Measurements from ENCODE around the gene CSTB.
A peak's percentile ranks its signal among the peaks of the same experiment; 100 is the strongest.

CSTB gene

GRCh38 chr21:43771698-43772424 is 4.2 kb downstream of the CSTB start:
- Histone ChIP-seq H3K9ac (ENCODE audit: low read depth, low read length) (no peak overlapping the region), H3K36me3 (ENCODE audit: insufficient read depth, low read length) (peaks cover 5% of the 10 kb centered on the region), H3K9me3 (ENCODE audit: control insufficient read depth, insufficient read depth, low read length) (no peaks in the 10 kb centered on the region), H3K4me1 (ENCODE audit: insufficient read depth, low read length) (peaks cover 32% of the 10 kb centered on the region)

GRCh38 chr21:43771199-43771675 is 4.9 kb downstream of the CSTB start:
- Histone ChIP-seq H3K9ac (ENCODE audit: low read depth, low read length) (no peak overlapping the region), H3K4me1 (ENCODE audit: insufficient read depth, low read length) (peaks cover 32% of the 10 kb centered on the region), H3K9me3 (ENCODE audit: control insufficient read depth, insufficient read depth, low read length) (no peaks in the 10 kb centered on the region), H3K36me3 (ENCODE audit: insufficient read depth, low read length) (peaks cover 5% of the 10 kb centered on the region)

GRCh38 chr21:43770066-43770655 is 5.9 kb downstream of the CSTB start:
- H3K36me3 ChIP-seq (ENCODE audit: insufficient read depth, low read length) = peaks cover 5% of the 10 kb centered on the region
- H3K4me1 ChIP-seq (ENCODE audit: insufficient read depth, low read length) = peaks cover 32% of the 10 kb centered on the region
- no peak overlapping the region for H3K9ac ChIP-seq (ENCODE audit: low read depth, low read length)
- no peaks in the 10 kb centered on the region for H3K9me3 ChIP-seq (ENCODE audit: control insufficient read depth, insufficient read depth, low read length)

GRCh38 chr21:43769325-43769958 is 6.7 kb downstream of the CSTB start:
- Histone ChIP-seq H3K9me3 (ENCODE audit: control insufficient read depth, insufficient read depth, low read length) (no peaks in the 10 kb centered on the region), H3K36me3 (ENCODE audit: insufficient read depth, low read length) (peaks cover 5% of the 10 kb centered on the region), H3K9ac (ENCODE audit: low read depth, low read length) (no peak overlapping the region), H3K4me1 (ENCODE audit: insufficient read depth, low read length) (peaks cover 32% of the 10 kb centered on the region)

- H3K9me3 ChIP-seq (ENCODE audit: control insufficient read depth, insufficient read depth, low read length) = no peaks in the 10 kb centered on the region
- H3K4me1 ChIP-seq (ENCODE audit: insufficient read depth, low read length) = peaks cover 32% of the 10 kb centered on the region
- peaks cover 5% of the 10 kb centered on the region; the same call in 1 of the 2 replicates for H3K36me3 ChIP-seq (ENCODE audit: insufficient read depth, low read length)
- no peak overlapping the region for H3K9ac ChIP-seq (ENCODE audit: low read depth, low read length)
Observed at GRCh38 chr21:43768868-43769167, 7.3 kb downstream of the CSTB start.

GRCh38 chr21:43767984-43768867 is 7.9 kb downstream of the CSTB start:
- Histone ChIP-seq H3K9ac (ENCODE audit: low read depth, low read length) (peak overlapping the region; percentile 1; the same call in 1 of the 2 replicates), H3K9me3 (ENCODE audit: control insufficient read depth, insufficient read depth, low read length) (no peaks in the 10 kb centered on the region), H3K36me3 (ENCODE audit: insufficient read depth, low read length) (peaks cover 4% of the 10 kb centered on the region; the same call in 1 of the 2 replicates), H3K4me1 (ENCODE audit: insufficient read depth, low read length) (peaks cover 32% of the 10 kb centered on the region)

- H3K9ac ChIP-seq (ENCODE audit: low read depth, low read length) = no peak overlapping the region
- H3K36me3 ChIP-seq (ENCODE audit: insufficient read depth, low read length) = peaks cover 9% of the 10 kb centered on the region; the same call in 1 of the 2 replicates
- no peaks in the 10 kb centered on the region for H3K9me3 ChIP-seq (ENCODE audit: control insufficient read depth, insufficient read depth, low read length)
- H3K4me1 ChIP-seq (ENCODE audit: insufficient read depth, low read length) = peaks cover 28% of the 10 kb centered on the region
Observed at GRCh38 chr21:43767498-43767983, 8.6 kb downstream of the CSTB start.

- Histone ChIP-seq H3K9ac (ENCODE audit: low read depth, low read length) (no peak overlapping the region), H3K4me1 (ENCODE audit: insufficient read depth, low read length) (peaks cover 21% of the 10 kb centered on the region), H3K9me3 (ENCODE audit: control insufficient read depth, insufficient read depth, low read length) (no peaks in the 10 kb centered on the region), H3K36me3 (ENCODE audit: insufficient read depth, low read length) (peaks cover 9% of the 10 kb centered on the region; the same call in 1 of the 2 replicates)
Observed at GRCh38 chr21:43766734-43767497, 9.2 kb downstream of the CSTB start.

GRCh38 chr21:43764576-43765495 is 11.3 kb downstream of the CSTB start:
- Histone ChIP-seq H3K4me1 (ENCODE audit: insufficient read depth, low read length) (peaks cover 12% of the 10 kb centered on the region; the same call in 1 of the 2 replicates), H3K9me3 (ENCODE audit: control insufficient read depth, insufficient read depth, low read length) (no peaks in the 10 kb centered on the region), H3K36me3 (ENCODE audit: insufficient read depth, low read length) (peaks cover 9% of the 10 kb centered on the region; the same call in 1 of the 2 replicates), H3K9ac (ENCODE audit: low read depth, low read length) (no peak overlapping the region)

- H3K4me1 ChIP-seq (ENCODE audit: insufficient read depth, low read length) = peaks cover 12% of the 10 kb centered on the region; the same call in 1 of the 2 replicates
- H3K9ac ChIP-seq (ENCODE audit: low read depth, low read length) = no peak overlapping the region
- H3K9me3 ChIP-seq (ENCODE audit: control insufficient read depth, insufficient read depth, low read length) = no peaks in the 10 kb centered on the region
- peaks cover 9% of the 10 kb centered on the region; the same call in 1 of the 2 replicates for H3K36me3 ChIP-seq (ENCODE audit: insufficient read depth, low read length)
Observed at GRCh38 chr21:43763901-43764523, 12.1 kb downstream of the CSTB start.

- Histone ChIP-seq H3K36me3 (ENCODE audit: insufficient read depth, low read length) (peaks cover 12% of the 10 kb centered on the region), H3K9me3 (ENCODE audit: control insufficient read depth, insufficient read depth, low read length) (no peaks in the 10 kb centered on the region), H3K9ac (ENCODE audit: low read depth, low read length) (no peak overlapping the region), H3K4me1 (ENCODE audit: insufficient read depth, low read length) (no peaks in the 10 kb centered on the region; the same call in 1 of the 2 replicates)
Observed at GRCh38 chr21:43762303-43763128, 13.6 kb downstream of the CSTB start.

- Histone ChIP-seq H3K4me1 (ENCODE audit: insufficient read depth, low read length) (no peaks in the 10 kb centered on the region; the same call in 1 of the 2 replicates), H3K9ac (ENCODE audit: low read depth, low read length) (no peak overlapping the region), H3K9me3 (ENCODE audit: control insufficient read depth, insufficient read depth, low read length) (no peaks in the 10 kb centered on the region), H3K36me3 (ENCODE audit: insufficient read depth, low read length) (peaks cover 12% of the 10 kb centered on the region)
Observed at GRCh38 chr21:43761886-43762285, 14.2 kb downstream of the CSTB start.

Data from ES-I3 (cell line).